GM18951 (cell line): ENCODE data around the gene AXL.
"Not testable (repeated sequence)": the region's sequence is repeated elsewhere in the genome, so short reads cannot be mapped to it uniquely, and the experiment has no call there.

Experiments used
- POLR2A ChIP-seq: IDR thresholded peaks from 4 replicates; pipeline ENCODE4 v1.6.1; 2011; ENCODE audit warnings: mild to moderate bottlenecking; ENCODE audit not compliant: insufficient read length, insufficient read depth; ENCODE audit errors: extremely low read depth
- in situ Hi-C: fragments of 300-500 bp; cut with MboI; formaldehyde crosslinking; loops from one replicate; pipeline ENCODE4 v1.12.0; 2022; ENCODE audit warnings: low sequenced_read_pairs, mixed read lengths, inconsistent platforms; ENCODE audit not compliant: unreplicated experiment

Gene AXL

DNA sequence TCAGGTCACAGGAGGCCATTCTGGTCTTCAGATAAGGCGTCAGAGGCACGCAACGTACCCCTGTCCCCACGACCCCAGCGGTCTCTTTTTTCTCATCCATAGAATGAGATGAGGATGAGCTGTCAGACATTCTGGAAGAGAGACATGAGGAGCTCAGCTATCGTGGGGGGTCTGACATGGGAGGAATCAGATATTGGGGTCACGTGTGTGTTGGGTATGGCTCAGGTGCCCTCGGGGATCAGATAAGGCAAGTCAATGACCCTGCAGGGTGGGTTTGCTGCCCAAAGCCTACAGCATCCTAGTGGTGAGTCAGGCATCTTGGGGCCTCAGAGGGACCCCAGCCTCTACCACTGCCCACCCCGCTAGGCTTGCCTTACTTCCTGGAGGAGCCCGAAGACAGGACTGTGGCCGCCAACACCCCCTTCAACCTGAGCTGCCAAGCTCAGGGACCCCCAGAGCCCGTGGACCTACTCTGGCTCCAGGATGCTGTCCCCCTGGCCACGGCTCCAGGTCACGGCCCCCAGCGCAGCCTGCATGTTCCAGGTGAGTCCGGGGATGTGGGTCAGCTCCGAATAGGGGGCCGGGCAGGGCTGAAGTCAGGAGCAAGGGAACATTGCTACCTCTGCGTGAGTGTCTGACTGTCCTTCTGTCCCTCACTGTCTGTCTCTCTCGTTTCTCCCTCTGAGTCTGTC is 2.6 kb downstream of the AXL start:
- no peak for TF ChIP-seq POLR2A
- in situ Hi-C loops: no loop called here

DNA sequence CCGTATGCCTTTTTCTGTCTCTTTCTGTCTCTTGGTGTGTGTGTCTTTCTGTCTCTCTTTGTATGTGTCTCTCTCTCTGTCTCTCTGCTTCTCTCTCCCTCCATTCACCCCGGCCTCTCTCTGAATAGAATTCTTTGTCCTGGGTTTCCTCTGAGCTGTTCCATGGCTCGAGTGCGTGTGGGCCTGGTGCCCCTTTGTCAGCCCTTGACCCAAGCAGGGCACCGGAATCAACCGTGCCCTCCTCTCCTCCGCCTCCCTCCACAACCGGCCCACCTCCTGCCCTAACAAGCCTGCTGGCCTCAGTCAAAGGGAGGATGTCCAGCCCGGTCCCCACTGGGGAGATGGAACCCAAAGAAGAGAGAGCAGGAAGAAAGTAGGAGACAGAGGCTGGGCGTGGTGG is 3.2 kb downstream of the AXL start:
- no peak for TF ChIP-seq POLR2A
- in situ Hi-C loops: no loop called here

DNA sequence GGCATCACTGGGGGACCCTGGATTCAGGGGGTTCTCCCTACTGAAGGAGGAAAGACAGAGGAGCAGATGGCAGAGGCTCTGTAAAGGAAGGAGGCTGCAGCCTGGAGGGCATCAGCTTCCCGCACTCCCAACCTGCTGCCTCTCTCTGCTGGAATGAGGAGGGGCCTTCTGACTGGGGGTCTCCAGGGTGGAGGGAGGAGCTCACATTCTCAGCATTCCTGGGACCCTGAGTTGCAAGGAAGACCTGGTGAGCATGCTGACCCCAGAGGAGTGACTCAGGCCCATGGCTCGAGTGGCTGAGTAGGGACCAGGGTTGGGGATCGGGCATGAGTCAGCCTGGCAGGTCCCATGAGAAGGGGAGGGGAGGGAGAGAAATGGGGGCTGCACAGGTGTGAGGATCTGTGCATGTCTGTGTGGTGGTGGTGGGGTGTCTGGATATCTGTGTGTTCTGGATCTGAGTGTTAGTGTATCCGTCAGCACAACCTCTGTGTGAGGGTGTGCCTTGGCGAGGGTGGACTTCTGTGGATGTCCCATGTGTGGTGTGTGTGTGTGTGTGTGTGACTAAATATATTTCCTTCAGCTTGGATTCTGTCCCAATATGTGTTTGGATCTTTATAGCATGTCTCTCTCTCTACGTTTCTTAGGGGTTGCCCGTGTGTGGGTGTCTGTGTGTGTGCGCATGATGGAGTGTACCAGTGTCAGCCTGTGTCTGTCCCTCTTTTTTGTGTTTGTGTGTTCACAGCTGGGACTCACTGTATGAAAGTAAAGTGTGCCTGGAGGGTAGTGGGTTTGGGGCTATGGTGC is 4.6 kb downstream of the AXL start:
- no peak for TF ChIP-seq POLR2A
- in situ Hi-C loops: no loop called here

DNA sequence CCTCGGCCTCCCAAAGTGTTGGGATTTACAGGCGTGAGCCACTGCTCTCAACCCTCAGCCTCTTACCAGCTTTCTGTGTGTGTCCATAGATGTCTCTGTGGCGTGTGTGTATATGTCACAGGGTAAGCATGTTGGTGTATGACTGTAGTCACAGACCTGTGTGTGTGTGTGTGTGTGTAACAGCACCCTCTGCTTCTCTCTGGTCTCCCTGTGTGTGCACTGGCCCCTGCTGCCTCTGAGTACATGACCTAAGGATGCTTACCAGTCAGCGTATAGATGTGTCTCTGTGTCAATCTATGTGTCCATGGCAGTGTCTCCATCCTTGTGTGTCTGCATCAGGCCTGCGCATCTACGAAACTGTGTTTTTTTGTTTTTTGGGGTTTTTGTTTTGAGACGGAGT is 5.6 kb downstream of the AXL start:
- in situ Hi-C loops: no loop called here
- TF ChIP-seq POLR2A: no peak

DNA sequence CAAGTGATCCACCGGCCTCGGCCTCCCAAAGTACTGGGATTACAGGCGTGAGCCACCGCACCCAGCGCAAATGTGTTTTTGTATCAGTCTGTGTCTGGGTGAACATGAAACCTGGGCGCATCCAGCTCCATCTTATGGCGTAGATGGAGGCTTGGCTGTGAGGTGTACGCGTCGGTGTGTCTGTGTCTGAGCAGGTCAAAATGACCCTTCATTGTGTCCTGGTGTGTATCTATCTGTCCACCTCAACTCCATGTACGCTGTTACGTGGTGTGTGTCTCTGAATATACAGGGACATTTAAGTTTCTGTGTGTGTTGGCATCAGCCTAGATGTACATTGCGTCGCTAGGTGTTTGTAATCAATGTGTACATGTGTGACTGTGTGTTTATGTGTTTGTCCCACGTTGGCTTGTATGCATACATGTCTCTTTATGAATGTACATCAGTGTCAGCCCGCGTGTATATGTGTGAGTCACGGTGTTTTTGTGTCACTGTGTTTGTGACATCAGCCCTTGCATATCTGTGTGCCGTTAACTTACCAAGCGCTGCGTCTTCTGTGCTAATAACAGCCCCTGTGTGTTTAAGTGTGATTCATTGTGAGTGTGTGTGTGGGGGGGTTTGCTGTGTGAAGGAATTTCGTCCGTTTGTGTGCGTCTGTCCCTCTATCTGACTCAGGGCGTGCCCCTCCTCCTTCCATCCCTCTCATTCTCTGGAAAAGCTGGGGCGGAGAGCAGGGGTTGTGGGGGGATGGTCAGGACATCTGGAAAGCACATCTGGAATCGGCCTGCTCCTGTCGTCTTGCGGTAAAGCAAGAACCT is 6.4 kb downstream of the AXL start:
- in situ Hi-C loops: no loop called here
- TF ChIP-seq POLR2A: no peak

DNA sequence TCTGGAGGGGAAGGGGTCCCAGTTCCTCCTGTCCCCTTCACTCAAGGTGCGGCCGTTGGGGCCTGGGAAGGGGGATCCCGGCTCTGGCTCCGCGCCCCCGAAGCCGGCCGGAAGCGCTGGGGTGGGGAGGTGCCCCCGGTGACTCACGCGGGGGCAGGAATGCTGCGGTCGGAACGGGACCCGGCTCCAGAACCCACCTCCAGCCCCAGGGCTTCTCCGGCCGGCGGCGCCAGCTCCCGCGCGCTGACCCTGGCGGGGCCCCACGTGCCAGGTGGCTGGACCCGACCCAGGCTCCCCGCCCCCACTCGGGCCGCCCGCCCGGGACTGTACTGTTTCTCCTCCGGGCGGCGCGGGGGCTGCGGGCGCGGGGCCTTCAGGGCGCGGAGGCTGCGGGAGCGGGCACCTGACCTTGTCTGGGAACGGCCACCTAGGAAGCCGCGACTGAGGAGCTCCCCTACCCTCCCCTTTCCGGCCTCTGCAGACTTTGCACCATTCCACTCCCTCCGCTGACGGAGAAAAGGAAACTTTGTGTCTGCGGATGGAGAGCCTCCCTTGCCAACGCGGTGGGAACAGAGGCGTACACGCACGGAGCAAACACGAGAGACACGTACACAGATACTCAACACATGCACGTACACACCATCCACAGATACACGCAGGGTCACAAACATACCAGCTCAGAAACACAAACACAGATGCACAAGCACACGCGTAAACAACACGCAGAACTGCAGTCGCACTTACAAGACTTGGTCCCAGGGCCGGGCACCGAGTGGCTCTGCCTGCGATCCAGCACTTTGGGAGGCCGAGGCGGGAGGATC is 7.2 kb downstream of the AXL start:
- TF ChIP-seq POLR2A: no peak
- in situ Hi-C loops: no loop called here

DNA sequence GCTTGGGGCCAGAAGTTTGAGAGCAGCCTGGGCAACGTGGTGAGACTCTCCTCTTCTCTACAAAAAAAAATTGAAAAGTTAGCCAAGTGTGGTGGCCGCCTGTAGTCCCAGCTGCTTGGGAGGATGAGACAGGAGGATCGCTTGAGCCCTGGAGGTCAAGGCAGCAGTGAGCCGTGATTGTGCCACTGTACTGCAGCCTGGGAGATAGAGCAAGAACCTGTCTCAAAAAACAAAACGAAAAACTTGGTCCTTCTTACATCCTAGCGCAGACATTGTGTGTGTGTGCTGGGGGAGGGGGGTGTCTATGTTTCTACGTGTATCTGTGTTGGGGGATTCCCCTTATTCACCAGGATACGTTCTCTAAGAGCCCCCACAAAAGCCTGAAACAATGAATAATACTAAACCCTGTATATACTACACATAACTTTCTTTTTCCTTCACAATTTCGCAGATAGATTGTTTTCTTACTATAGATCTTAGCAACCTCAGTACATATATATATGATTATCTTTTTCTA is 7.9 kb downstream of the AXL start:
- no peak for TF ChIP-seq POLR2A
- in situ Hi-C loops: no loop called here

DNA sequence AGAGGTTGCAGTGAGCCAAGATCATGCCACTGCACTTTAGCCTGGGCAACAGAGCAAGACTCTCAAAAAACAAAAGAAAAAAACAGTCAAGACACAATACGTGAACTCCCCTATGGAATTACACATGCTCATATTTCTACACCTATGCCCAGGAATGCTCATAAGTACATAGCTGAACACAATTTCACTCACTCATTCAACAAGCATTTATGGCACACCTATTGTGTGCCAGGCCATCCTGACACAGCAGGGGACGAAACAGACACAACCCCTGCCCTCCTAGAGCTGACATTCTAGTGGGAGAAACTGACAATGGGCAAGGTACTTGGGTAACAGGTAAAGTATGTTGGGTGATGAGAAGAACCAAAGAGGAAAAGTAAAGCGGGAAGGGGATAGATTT is 9.5 kb downstream of the AXL start:
- in situ Hi-C loops: no loop called here

DNA sequence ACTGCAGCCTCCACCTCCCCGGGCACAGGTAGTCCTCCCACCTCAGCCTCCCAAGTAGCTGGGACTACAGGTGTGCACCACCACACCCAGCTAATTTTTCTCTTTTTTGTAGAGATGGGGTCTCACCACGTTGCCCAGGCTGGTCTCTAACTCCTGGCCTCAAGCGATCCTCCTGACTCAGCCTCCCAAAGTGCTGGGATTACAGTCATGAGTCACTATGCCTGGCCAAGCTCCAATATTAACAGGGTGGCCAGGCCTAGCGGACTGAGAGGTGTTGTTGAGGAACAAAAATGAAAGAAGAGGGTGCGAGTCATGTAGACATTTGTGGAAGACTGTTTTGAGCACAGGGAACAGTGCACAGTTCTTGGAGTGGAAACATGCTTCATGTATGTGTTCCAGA is 10.3 kb downstream of the AXL start:
- in situ Hi-C loops: not testable (repeated sequence)

More for the DNA sequence above, 9.5 kb downstream of the AXL start:
- TF ChIP-seq POLR2A: no peak

DNA sequence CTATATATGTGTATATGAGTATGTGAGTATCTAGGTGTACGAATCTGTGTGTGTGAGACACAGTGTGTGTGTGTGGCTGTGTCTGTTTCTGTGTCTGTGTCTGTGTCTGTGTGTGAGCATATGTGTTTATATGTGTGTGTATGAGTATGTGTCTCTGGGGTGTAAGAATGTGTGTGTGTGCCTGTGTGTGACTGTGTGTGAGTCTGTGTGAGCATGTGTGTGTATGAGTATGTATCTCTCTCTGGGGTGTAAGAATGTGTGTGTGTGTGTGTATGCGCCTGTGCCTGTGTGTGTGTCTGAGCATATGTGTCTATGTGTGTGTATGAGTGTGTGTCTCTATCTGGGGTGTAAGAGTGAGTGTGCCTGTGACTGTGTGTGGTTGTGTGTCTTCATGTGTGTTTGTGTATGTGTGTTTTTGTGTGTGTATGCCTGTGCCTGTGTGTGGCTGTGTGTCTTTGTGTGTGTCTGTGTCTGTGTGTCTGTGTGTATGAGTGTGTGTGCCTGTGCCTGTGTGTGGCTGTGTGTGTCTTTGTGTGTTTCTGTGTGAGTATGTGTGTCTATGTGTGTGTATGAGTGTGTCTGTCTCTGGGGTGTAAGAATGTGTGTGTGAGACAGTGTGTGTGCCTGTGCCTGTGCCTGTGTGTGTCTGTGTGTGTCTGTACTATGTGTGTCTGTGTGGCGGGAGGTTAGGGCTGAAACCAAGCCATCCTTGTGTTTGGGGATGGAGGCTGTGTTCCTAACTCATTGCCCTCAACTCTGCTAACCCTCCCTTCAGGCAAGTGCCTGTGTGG is 11.2 kb downstream of the AXL start:
- in situ Hi-C loops: no loop called here
- no peak for TF ChIP-seq POLR2A

DNA sequence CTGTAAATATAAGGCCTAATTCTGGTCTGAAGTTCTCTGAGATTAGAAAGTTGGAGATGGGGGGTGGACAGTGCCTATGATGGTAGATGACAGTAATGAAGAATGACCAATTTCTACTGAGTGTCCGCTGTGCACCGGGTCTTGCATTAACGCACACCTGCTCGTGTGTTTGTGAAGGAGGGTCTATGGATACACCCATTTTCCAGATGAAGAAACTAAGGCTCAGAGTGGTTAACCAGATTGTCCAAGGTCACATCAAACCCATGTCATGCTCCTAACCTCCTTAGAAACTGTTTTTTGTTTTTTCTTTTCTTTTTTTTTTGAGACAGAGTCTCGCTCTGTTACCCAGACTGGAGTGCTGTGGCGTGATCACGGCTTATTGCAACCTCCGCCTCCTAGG is 13.7 kb downstream of the AXL start:
- in situ Hi-C loops: no loop called here
- TF ChIP-seq POLR2A: no peak

DNA sequence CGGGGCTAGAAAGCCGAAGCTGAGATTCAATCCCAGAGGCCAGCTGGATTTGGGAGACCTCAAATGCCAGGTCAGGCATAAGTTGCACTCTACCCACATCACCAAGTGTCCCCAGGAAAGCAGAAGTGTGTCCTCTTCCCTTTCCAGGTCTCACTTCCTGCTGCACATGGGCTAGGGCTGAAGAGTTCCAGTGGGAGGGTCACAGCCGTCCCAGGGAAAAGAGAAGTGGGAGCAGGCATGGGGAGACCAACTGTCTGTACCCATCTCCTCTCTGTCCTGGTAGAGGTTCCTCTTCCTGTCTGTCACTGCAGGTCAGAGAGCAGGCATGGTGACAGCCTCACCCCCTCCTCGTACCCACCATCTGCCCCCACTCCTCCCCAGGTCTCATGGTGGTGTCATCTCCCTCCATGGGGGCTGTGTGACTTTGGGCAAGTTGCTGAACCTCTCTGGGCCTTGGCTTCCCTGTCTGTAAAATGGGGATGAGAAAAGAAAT is 14.8 kb downstream of the AXL start:
- no peak for TF ChIP-seq POLR2A
- in situ Hi-C loops: no loop called here
